ENCODE results near the gene SRGAP1.
"Not testable (repeated sequence)": the region's sequence is repeated elsewhere in the genome, so short reads cannot be mapped to it uniquely, and the experiment has no call there.

The SRGAP1 gene

GRCh38 chr12:64085154-64085553 lies 240.7 kb downstream of the SRGAP1 start:
- DNase-seq (no peak), ATAC-seq (no peak)

DNA sequence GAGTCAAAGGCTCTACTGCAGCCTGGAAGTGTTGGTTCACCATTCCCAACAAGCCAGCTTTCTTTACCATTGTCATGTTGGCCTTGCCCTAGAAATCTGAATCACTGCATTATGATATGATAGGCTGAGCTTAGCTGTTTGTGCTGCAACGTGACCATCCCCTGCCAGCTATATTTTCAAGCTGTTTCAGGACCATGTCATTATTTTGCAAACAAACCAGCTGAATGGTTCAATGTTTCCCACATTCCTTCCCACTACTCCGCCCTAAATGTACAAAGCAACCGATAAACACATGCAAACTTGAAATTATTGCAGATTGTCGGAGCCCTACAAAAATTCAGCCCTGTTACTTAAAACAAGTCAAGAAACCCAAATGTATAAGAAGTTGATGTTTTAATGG lies 241.5 kb downstream of the SRGAP1 start:
- no peak for DNase-seq
- no peak for ATAC-seq

- DNase-seq: no peak
- ATAC-seq: no peak
Observed at GRCh38 chr12:64086946-64087345, 242.4 kb downstream of the SRGAP1 start.

DNA sequence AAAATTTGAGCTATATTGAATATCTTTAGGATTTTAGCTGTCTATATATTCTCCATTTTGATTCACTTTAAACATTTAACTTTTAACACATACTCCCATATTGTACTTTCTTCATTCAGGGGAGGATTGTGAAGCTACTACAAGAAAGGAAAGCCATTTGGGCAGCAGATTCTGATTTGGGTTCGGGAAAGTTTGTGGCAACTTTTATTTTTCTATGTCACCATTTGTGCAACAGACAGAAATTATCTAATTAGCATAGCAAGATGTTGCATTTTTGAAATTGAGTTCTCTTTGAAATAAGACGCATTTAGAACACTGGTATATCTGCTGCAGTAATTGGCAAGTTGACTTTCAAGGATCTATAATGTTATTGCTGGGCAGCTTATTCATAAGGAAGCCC lies 243.3 kb downstream of the SRGAP1 start:
- no peak for ATAC-seq
- DNase-seq: no peak

DNA sequence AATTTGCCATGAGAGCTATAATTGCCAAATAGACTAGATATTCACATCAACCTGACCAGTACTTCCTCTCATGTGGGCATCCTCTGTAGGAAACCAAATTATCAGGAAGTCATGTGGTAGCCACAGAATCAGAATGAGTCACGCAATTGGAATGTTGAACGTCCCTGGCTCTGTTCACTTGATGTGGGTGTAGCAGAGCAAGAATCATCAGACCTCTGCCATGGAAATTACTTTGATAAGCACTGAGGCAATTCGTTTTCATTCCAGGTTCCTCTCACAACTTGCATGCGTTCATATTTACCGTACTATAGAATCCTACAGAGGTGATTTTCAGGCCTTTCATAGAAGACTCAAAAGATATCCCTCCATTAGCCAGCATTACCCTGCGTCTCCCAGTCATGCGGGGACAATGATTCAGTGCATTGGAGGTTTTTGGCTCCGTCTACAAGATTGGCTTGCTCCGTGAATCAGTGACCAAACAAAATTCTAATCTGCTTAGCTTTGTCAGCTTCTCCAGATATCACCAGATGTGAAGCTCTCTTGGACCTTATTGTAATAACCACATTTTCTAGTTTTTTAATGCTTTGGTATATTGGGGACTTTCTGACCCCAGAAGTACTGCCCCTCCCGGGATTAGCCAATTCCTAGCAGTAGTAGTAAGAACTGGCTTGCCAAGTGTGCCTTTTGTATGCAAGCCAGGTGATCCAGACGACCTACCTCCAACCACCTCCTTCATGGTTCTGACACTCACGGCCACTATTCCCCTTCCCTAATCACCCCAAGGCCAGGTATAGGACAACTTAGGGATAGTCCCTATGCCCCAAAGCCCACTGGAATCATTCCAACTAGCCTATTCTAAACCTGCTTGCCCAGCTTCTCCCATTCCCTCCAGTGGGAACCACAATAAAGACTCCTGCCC lies 244.2 kb downstream of the SRGAP1 start:
- ATAC-seq (no peak), DNase-seq (no peak)

- no peak for ATAC-seq
Observed at GRCh38 chr12:64090047-64090446, 245.5 kb downstream of the SRGAP1 start.

DNA sequence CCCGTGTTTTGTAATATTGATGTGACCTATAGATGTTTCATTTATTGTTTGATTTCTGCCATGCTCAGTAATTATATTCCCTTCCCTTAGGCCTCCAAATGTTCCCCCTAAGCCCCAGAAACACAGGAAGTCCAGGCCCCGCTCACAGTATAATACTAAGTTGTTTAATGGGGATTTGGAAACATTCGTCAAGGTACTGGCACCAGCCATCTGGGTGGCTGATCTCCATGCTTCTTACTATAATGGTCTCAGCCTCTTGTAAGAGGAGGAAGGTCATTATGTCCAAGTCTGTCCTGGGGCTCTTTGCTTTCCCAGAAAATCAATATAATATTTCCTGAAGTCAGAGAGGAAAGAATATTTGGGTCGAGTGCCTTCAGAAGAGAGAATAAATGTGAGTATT lies 246.7 kb downstream of the SRGAP1 start:
- no peak for ATAC-seq
- no peak for DNase-seq

More at GRCh38 chr12:64090047-64090446, 245.5 kb downstream of the SRGAP1 start:
- no peak for DNase-seq

- DNase-seq (no peak), ATAC-seq (no peak)
Observed at GRCh38 chr12:64092507-64093196, 248.2 kb downstream of the SRGAP1 start.

GRCh38 chr12:64093689-64094088 lies 249.2 kb downstream of the SRGAP1 start:
- DNase-seq (no peak), ATAC-seq (no peak)

GRCh38 chr12:64097366-64098105 lies 253.0 kb downstream of the SRGAP1 start:
- ATAC-seq: no peak
- DNase-seq: no peak

DNA sequence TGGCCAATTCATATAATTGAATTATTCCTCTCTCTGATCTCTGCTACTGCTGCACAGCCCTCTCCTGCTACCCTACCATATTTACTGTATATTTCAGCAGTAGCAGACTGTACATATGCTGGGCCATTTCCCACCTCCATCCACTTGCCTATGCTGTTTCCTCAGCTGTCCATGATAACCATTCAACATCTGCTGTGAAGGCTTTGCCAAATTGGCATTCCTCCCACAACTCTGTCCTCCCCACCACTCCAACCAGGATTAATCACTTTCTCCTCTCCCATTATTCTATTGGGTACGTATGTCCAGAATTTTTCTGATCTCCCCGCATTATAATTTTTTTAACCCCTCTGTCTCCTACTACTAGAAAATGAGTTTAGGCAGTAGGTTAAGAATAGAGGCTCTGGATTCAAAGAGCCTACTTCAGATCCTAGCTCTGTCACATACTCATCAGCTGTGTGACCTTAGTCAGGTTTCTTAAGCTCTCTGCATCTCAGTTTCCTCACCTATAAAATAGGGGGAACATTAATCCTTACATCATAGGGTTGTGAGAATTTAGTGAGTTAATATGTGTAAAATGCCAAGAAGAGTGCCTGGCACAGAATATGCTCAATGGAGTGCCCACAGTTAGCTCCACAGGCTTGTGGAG lies 254.3 kb downstream of the SRGAP1 start:
- ATAC-seq (no peak), DNase-seq (no peak)

GRCh38 chr12:64099397-64099796 lies 254.9 kb downstream of the SRGAP1 start:
- no peak for DNase-seq

GRCh38 chr12:64102339-64102738 lies 257.8 kb downstream of the SRGAP1 start:
- DNase-seq: no peak

More at GRCh38 chr12:64099397-64099796, 254.9 kb downstream of the SRGAP1 start:
- ATAC-seq: no peak

DNA sequence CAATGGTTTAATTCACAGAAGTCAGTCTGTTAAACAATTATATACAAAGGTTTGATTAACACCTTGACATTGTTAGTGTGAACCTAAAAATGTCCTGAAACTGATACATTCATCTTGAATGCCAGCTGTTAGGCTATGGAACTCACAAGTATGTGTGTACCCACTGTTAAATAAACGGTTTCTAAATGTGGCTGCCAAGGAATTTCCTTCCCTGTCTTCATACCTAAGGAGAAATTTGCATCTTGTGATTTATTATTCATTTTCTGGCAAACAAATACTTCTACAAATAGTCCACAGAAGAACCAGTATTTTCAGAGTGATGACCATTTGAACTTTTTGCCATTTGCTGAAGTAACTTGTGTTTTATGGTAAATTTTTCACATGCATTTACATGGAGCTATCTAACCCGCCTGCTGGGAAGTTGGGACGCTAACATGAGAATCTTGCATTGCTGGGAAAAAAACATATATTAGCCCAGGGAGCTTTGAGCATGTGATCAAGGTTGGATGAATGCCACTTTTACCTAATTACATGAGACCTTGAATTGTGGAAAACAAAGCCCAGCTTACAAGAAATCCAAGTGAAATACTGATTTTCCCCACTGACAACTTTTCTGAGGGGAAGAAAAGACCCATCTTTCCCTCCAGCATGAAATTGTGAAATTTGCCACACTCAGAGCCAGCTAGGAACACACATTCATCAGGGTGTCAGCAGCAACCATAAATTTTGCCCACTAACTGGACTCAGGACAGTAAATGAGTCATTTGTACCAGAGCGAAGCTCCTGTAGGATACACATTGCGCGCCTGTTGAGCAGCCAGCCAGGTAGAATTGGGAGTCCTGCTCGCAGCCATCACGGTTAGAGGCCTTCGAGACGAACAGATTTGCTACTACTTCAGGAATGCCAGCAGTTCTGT lies 259.6 kb downstream of the SRGAP1 start:
- ATAC-seq (no peak), DNase-seq (no peak)

More at GRCh38 chr12:64102339-64102738, 257.8 kb downstream of the SRGAP1 start:
- no peak for ATAC-seq

GRCh38 chr12:64105026-64105425 lies 260.5 kb downstream of the SRGAP1 start:
- DNase-seq (no peak), ATAC-seq (no peak)

GRCh38 chr12:64107776-64108175 lies 263.3 kb downstream of the SRGAP1 start:
- ATAC-seq (no peak), DNase-seq (no peak)

DNA sequence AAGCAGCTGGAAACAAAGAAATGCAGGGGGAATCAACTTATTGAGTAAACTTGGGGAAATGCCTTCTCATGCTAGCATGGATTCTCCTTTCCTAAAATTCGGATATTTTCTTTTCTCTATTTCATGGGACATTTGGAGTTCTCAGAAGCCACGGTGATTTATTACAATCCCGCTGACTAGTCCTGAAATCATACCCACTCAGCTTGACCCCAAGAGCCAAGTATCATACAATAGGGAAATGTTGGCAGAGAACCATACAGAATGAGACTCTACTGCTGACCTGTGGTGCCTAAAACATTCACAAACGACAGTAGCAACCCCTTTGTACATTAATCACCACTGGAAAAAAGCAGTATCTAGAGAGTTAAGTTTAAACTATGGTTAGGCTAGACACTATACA lies 265.2 kb downstream of the SRGAP1 start:
- no peak for DNase-seq
- no peak for ATAC-seq

DNA sequence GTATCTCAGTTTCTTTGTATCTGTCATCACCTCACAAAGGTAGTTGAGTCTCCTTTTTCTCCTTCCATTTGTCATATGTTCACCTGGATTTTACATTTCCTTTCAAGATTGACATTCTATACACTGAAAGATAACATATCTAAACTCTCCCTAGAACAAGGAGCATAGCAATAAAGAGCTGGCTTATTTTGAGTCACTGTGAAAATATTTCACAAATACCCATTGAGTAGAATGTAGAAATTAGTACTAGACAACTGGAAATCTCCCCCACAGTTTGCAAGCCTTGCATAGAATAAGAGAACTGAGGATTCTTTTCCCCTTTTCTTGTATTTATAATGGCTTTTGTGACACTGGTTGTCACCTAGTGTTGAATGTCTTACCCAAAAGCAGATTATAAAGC lies 266.4 kb downstream of the SRGAP1 start:
- ATAC-seq: no peak
- DNase-seq: no peak

DNA sequence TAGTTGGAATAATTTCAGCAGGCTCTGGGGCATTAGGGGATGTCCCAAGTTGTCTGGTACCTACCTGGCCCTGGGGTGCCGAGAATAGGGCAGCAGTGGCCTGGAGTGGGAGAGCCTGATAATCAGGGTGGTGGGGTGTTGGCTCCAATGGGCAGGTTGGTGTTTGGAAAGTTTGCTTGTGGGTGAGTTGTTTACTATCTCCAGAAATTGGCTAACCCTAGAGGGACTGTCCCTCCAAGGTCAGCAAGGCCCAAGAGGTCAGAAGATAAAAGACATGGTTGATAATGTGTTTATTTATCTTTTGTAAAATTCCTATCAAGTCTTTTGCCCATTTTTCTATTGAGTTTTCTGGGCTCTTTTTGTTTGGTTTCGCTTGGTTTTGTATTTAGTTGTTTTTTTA lies 272.5 kb downstream of the SRGAP1 start:
- ATAC-seq (no peak), DNase-seq (no peak)

- no peak for ATAC-seq
Observed at GRCh38 chr12:64120568-64120967, 276.1 kb downstream of the SRGAP1 start.

GRCh38 chr12:64121086-64121485 lies 276.6 kb downstream of the SRGAP1 start:
- DNase-seq, ATAC-seq: not testable (repeated sequence)

More at GRCh38 chr12:64120568-64120967, 276.1 kb downstream of the SRGAP1 start:
- no peak for DNase-seq

Data from stimulated activated naive CD8-positive, alpha-beta T cell treated with anti-CD3 and anti-CD28 coated beads, Interleukin-15, Interleukin-2, amounts not matched to agents 100 U/mL and 50 U/mL, for 24 hours (primary cell).